WERI-Rb-1 (cell line): ENCODE measurements around the gene RFFL.

Experiments
- DNase-seq: peaks from one replicate; pipeline ENCODE4 v3.0.0-alpha.2; 2020
- H3K27ac ChIP-seq: fragments of 250-450 bp; sonication (Bioruptor Pico); 2 replicates; pipeline ENCODE4 v1.5.1; 2020; ENCODE audit warnings: mild to moderate bottlenecking, moderate library complexity
- H3K27me3 ChIP-seq: fragments of 250-450 bp; sonication (Bioruptor Pico); 2 replicates; pipeline ENCODE4 v1.5.1; 2021; ENCODE audit warnings: mild to moderate bottlenecking, low read depth, moderate library complexity; ENCODE audit not compliant: insufficient read depth, severe bottlenecking
- H3K36me3 ChIP-seq: fragments of 250-450 bp; sonication (Bioruptor Pico); 2 replicates; pipeline ENCODE4 v1.5.1; 2020; ENCODE audit warnings: mild to moderate bottlenecking, moderate library complexity
- H3K4me3 ChIP-seq: 2 replicates; pipeline ENCODE4 v1.5.1; 2011; ENCODE audit warnings: low read depth, mild to moderate bottlenecking, control low read depth, low read length
- H3K9me3 ChIP-seq: fragments of 250-450 bp; sonication (Bioruptor Pico); 2 replicates; pipeline ENCODE4 v1.5.1; 2021; ENCODE audit warnings: mild to moderate bottlenecking, moderate library complexity; ENCODE audit not compliant: severe bottlenecking
- CTCF ChIP-seq: IDR thresholded peaks from 2 replicates; pipeline ENCODE4 v1.5.1; 2011; ENCODE audit warnings: low read depth, mild to moderate bottlenecking, control low read depth, inconsistent platforms, low read length

Gene RFFL

GRCh38 chr17:35025541-35025940 is 38.0 kb downstream of the RFFL start:
- no peak overlapping the region for H3K27ac ChIP-seq
- no peak for DNase-seq
- no peak for TF ChIP-seq CTCF
- no peaks in the 10 kb centered on the region for H3K27me3 ChIP-seq
- no peaks in the 10 kb centered on the region for H3K9me3 ChIP-seq
- H3K4me3 ChIP-seq = no peak overlapping the region
- no peaks in the 10 kb centered on the region for H3K36me3 ChIP-seq

- Histone ChIP-seq H3K27ac (no peak overlapping the region), H3K9me3 (no peaks in the 10 kb centered on the region), H3K27me3 (no peaks in the 10 kb centered on the region), H3K4me3 (no peak overlapping the region), H3K36me3 (no peaks in the 10 kb centered on the region)
- TF ChIP-seq CTCF = no peak
- DNase-seq = no peak
Observed at GRCh38 chr17:35023538-35023937, 40.0 kb downstream of the RFFL start.

- H3K27ac ChIP-seq = no peak overlapping the region
Observed at GRCh38 chr17:35022536-35023063, 40.9 kb downstream of the RFFL start.

GRCh38 chr17:35021520-35022380 is 41.8 kb downstream of the RFFL start:
- Histone ChIP-seq H3K4me3 (no peak overlapping the region), H3K9me3 (no peaks in the 10 kb centered on the region), H3K27me3 (no peaks in the 10 kb centered on the region), H3K27ac (no peak overlapping the region), H3K36me3 (no peaks in the 10 kb centered on the region)
- no peak for DNase-seq
- TF ChIP-seq CTCF = no peak

More at GRCh38 chr17:35022536-35023063, 40.9 kb downstream of the RFFL start:
- no peak for DNase-seq
- H3K4me3 ChIP-seq = no peak overlapping the region
- H3K27me3 ChIP-seq = no peaks in the 10 kb centered on the region
- no peak for TF ChIP-seq CTCF
- no peaks in the 10 kb centered on the region for H3K36me3 ChIP-seq
- H3K9me3 ChIP-seq = no peaks in the 10 kb centered on the region

- no peak for TF ChIP-seq CTCF
- DNase-seq = no peak
- Histone ChIP-seq H3K36me3 (no peaks in the 10 kb centered on the region; the same call in 1 of the 2 replicates), H3K27me3 (no peaks in the 10 kb centered on the region), H3K4me3 (no peak overlapping the region), H3K9me3 (no peaks in the 10 kb centered on the region), H3K27ac (no peak overlapping the region)
Observed at GRCh38 chr17:35019386-35020179, 43.9 kb downstream of the RFFL start.
